HUDEP-2 (cell line): ENCODE measurements around the gene MKX.

Experiments used
- DNase-seq, 76 experiments: peaks; one replicate each; lab custom pipeline; 2025; ENCODE audit not compliant: unreplicated experiment in 76 of 76; lab: John Stamatoyannopoulos, UW

The MKX gene

DNA sequence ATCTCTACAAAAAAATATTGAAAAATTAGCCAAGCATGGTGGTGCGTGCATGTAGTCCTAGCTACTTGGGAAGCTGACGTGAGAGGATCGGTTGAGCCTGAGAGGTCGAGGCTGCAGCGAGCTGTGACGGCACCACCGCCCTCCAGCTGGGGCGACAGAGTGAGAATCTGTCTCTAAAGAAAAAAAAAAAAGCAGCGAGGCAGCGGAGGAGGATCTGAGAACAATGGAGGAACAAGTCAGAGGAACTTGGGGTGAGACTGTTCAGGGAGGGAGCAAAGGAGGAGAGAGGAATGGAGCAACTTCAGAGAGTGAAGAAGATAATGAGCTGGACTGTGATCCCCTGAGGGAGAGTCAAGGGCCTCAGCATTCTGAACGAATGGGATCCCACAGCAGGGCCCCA lies 85.4 kb downstream of the MKX start:
- DNase-seq, result no peak

DNA sequence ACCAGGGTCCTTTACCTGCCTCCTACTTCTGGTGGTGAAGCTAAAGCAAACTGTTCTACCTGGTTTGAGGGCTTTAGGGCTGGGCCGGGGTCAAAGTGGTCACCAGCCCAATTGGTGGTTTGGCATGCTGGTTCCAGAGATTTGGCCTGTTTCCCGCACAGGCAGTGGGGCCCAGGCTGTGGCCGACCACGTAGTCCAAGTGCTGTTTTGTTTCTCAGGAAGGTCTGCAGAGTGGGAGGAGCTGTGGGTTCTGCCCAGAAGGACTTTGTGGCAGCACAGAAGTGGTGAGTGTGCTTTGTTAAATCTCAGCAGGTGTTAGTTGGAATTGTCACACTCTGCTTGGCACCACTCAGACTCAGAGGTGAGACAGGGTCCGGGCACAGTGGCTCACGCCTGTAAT lies 85.8 kb downstream of the MKX start:
- no peak for DNase-seq

DNA sequence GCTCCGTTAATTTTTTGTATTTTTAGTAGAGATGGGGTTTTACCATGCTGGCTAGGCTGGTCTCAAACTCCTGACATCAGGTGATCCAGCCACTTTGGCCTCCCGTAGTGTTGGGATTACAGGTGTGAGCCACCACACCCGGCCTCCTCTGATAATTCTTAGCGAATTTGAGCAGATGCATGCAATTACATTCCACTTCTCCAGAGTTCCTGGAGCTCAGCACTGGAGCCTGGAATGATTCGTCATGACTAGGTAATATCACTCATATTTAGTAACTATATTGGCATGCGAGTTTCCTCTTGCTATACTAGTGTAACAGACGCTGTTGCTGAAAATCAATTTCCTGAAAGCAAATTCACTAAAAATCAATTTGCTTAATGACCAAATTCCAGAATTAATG lies 86.8 kb downstream of the MKX start:
- DNase-seq, result no peak

DNA sequence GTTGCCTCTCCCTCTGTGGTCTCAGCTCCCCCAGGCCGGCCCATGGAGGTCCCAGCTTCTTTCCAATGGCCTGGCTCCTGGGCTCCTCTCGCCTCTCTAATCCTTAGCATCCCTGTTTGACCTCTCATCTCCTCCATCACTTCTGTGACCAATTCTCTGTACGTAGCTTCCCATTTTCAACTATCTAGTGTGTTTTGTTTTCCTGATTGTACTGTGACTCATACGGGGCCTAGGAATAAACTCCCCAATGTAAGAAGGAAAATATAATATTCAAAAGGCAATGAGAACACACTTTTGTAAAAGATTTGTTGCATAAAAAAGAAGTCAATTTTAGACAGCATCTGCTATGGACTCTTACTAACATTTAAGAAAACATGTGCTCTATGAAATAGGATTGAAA lies 90.3 kb downstream of the MKX start:
- no peak for DNase-seq

DNA sequence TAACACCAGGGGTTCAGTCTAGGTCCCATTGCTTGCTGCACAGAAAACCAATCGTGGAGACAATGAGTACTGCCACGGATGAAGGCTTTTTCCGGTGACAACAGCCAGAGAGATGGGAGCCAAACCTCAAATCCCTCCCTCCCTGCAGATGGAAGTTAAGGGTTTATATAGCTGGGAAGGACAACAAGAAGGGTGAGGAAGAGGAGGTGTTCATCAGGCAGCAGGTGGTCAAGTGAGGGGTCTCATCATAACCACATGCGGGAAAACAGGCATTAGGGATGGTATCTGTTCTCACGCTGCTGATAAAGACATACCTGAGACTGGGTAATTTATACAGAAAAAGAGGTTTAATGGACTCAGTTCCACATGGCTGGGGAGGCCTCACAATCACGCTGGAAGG lies 91.3 kb downstream of the MKX start:
- DNase-seq, result no peak

DNA sequence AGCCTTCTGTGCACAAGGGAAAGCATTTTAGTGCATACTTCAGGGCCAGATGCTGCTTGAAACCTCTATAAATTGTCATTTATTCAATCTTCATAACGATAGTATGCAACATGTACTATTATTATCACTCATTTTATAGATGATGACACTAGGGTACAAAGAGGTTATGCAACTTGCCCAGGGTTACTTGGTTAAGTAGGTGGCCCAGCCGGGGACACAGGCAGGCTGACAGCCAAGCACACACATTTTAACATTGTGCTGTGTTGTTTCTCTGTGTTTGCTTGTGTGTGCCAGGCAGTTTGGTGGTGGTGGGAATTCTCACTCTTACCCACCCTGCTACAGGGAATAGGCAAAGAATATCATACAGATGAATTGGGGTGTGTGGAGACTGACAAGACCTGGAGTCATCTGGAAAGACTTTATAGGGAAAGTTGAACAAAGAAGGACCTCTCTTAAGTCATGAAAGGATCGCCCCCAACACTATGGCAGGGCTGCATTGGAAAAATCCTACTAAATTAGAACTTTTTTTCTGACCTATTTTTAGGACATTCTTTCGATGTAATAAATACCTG lies 98.9 kb downstream of the MKX start:
- DNase-seq, result no peak

DNA sequence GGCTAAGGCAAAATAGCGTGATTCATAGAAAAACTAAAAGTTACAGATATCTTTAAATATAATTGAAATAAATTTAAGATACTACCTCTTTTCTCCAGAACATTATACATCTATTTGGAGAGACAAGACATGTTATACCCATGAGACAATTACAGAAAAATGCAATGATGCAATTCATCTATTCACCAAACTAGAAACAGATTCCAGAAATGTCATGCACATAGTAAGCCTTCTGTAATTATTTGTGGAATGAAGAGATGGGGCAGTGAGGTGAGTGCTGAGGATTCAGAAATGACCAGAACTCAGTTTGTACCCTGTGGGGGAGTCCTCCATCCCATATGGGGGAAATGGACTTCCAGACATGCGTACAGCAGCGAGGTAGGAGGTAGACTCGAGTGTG lies 99.4 kb downstream of the MKX start:
- DNase-seq, result no peak

DNA sequence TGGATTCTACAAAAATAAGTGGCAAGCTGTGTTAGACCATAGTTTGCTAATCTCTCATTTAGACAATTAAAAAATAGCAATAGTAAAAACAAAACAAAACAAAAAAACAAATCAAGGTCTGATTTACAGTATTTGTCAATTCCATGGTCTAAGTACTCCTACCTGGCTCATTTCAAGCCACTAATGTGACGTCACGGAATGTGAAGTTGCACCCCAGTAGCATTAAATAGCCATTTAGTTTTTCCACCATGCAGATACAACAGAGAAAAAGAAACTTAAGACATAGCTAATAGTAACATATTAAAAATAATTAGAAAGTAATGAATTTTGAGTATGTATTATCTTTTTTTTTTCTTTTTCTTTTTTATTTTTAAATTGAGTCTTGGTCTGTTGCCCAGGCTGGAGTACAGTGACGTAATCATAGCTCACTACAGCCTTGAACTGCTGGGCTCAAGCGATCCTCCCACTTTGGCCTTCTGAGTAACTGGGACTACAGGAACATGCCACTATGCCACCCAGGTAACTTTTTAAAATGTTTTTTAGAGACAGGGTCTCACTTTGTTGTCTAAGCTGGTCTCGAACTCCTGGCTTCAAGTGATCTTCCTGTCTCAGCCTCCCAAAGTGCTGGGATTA lies 101.2 kb downstream of the MKX start:
- no peak for DNase-seq

DNA sequence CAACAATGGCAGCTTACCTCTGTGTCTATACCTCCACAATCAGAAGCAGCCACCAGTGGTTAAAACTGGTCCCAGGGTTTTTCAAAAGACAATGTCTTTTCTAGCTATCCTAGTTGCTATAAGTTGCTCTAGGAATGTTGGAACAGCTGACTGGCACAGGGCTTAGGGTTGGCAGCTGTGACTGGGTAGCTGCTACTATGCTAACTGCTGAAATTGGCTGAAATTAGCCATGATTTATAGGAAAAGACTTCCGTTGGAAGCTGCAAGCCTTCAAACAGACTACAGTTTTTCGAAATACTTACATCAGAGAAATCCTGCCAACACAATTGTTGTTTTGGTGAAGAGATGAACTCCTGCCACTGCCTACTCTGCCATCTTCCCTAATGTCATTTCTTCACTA lies 102.3 kb downstream of the MKX start:
- no peak for DNase-seq

DNA sequence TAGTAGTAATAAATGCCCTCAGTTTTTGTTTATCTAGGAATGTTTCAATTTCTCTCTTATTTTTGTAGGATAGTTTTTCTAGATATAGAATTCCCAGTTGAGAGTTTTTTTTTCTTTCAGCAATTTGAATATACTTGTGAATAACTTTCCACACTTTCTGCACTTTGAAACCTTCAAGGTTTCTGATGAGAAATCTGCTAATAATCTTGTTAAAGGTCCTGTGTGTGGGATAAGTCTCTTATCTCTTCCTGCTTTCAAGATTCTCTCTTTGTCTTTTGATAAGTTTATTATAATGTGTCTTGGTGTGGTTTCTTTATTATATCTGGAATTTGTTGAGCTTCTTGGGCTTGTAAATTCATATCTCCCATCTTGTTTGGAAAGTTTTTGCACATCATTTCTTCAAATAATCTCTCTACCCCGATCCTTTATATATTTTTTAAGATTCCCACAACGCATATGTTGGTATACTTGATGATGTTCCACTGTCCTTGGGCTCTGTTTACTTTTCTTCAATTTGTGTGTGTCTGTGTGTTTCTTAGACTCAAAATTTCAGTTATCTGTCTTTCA lies 103.5 kb downstream of the MKX start:
- DNase-seq, result no peak

DNA sequence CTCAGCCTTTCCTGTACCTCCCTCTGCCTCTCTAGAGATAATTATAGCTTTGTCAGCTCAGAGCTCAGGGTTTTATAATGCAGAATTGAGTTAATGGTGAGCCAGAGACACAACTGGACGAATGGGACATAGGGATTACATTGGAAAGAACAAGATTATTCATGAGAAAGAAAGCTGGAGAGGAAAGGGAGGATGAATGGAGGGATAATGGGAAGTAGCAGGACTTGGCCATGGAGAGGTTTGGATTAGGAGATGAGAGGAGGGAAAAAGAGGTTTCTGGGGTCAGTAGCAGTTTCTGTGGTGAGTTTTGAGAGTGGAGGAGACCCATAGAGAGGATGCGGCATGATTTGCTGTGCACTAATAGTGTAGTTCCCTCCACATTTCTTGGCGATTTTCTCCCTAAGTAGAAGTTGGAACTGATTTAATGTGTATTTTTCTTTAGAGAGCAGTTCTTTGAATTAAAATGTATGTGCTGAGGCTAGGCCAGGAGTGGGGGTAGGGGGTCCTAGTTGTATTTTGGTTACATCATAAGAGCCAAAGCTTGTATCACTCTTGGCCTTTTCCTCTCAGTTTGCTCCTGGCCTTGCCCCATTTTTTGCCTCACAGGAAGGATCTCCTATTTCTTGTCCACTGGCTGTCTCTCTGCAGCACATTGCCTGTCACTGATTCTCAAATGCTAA lies 107.4 kb downstream of the MKX start:
- DNase-seq, result no peak

DNA sequence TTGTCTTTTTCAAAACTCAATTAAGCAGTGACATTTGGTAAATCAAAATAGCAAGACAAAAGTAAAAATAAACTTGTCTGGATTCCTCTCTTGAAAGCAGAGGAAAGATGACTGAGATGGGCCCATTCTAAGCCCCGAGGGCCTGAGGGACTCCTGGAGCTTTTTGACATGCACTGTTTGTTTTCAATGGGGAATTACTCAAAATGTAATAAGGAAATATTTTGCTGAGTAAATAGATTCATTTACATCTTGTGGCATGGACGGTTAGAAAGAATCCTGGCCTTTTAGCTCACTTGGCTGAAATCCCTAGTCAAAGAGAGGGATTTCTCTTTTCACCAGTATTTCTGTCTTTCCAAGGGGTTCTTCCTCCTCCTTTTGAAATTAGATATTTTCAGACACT lies 108.0 kb downstream of the MKX start:
- no peak for DNase-seq

DNA sequence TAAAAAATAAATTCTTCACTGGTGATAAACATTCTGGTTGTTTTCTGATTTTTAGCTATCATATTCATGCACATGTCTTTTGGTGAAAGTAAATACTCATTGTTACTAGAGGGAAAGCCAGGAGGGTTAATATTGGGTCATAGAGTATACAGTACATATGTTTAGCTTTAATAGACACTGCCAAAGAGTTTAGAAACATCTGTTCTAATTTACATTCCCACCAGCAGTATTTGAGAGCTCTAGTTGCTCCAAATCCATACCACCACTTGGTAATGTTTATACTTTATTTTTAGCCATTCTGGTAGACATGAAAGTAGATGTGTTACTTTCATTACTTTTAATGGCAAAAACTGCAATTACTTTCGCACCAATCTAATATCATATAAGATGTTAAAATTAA lies 108.8 kb downstream of the MKX start:
- no peak for DNase-seq

DNA sequence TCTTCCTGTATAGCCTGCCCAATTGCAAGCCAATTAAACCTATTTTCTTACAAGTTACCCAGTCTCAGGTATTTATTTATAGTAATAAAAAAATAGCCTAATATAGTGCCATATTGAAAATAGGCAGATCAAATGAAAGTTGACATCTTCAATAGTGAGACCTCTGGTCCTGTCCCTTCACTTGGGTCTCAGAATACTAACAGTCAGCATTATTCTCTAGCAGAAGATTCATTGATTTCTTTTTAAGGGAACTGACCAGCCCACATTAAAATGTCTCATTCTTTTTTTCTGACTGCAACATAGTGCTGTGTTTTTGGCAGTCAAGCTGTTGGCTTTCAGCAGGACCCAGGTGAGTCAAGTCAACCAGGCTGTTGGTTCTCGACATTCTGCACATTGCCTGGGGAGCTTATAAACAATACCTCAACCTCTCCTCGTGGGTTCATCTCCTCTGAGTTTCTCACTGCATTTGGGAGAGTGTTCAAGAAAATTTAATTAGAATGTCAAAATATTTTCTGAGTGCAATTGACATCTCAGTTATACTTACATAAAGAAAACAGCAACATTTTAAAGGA lies 109.8 kb downstream of the MKX start:
- DNase-seq, result no peak

DNA sequence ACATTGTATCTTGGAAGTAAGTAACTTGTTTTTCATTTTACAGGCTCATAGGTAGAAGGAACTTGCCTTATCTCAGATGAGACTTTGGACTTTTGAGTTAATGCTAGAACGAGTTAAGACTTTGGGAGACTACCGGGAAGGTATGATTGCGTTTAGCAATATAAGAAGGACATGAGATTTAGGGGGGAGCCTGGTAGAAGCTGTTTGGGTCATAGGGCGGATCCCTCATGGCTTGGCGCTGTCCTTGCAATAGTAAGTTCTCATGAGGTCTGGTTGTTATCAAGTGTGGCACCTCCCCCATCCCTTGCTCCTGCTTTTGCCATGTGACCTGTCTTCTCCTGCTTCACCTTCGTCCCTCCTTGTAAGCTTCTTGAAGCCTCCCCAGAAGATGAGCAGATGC lies 110.3 kb downstream of the MKX start:
- DNase-seq, result no peak

DNA sequence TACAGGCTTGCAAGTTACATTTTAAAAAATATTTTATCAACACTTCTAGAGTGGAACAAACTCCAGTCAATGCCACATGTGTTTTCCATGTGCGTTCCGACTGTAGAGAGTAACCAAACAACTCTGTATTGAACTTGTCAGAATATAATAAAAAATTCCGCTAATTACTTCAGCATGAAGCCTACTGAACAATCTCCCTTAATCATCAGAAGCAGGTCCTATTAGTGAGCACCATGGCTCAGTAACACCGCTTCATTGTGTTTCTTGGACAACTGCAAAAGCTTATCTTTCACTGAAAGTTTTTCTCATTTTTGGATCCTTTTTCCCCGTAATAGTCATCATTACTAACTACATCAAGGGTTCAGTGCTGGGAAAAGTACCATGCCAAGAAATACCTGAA lies 117.0 kb downstream of the MKX start:
- no peak for DNase-seq

DNA sequence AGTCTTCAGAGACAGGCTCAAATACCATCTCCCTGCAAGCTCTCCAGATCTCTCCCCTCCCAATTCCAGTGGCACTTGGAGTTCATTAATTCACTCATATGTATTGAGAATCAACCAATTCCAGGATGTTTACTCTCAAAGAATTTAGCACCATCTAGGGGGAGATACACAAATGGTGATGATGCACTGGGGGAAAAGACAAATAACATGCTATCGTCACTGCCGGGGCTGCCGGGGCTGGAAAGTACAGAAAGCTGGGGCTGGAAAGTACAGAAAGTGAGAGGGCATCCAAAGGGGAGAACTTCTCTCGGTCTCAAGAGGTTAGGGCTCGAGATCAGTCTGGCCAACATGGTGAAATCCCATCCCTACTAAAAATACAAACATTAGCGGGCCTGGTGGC lies 118.7 kb downstream of the MKX start:
- DNase-seq, result no peak

DNA sequence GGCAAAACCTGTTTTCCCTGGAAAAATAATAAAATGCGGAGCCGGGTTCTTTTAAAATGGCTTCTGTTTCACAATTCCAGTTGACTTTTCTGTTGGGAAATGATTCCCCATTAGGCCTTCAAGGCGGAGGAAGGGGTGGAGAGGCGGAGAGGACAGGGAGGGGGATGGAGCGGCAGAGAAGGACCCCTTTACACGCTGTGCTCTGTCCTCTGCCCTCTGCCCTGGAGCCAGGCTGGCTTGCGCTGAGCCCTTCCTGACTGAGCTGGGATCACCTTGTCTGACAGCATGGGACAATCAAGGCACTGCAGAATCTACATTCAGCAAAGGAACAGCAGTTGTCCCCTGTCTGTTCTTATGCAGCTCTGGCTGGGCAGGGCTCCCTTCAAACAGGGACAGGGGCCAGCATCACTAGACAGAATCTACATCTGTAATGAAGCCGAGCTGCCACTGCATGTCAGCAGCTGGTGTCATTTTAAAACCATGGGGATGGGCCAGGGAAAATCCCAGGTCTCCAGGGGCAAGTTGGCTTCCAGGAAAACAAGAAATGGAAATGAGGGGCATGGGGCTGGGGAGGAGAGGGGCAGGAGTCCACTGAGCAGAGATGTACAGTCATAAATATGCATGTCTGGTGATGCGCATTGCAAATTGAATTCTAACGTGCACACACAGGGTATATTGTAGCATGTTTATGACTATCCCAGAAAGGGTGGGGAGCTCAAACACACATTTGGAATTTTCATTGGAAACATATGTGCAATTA lies 120.0 kb downstream of the MKX start:
- no peak for DNase-seq

DNA sequence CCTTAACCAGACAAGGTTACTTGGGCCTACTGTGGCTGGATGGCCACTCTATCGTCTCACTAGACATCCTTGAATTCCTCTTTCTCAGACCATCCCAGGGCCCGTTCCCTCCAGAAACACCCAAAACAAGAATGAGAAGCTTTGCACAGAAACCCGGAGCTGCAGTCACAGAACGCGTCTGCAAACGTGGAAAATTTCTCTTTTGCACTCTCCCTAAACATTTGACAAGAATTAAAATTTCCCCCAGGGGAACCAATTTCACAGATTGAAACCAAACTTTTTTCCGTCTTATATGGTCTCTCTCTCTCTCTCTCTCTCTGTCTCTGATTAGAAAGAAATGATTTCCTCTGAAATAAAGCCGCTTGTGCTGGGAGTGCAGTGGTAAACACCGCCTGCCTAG lies 120.7 kb downstream of the MKX start:
- DNase-seq, result no peak
